NCI-H774 (cell line): Measurements from ENCODE around the gene IL17REL.
A peak's percentile ranks its signal among the peaks of the same experiment; 100 is the strongest.

ENCODE experiments used
- DNase-seq: peaks from one replicate; lab custom pipeline; 2025; lab: John Stamatoyannopoulos, UW

Gene IL17REL

DNA sequence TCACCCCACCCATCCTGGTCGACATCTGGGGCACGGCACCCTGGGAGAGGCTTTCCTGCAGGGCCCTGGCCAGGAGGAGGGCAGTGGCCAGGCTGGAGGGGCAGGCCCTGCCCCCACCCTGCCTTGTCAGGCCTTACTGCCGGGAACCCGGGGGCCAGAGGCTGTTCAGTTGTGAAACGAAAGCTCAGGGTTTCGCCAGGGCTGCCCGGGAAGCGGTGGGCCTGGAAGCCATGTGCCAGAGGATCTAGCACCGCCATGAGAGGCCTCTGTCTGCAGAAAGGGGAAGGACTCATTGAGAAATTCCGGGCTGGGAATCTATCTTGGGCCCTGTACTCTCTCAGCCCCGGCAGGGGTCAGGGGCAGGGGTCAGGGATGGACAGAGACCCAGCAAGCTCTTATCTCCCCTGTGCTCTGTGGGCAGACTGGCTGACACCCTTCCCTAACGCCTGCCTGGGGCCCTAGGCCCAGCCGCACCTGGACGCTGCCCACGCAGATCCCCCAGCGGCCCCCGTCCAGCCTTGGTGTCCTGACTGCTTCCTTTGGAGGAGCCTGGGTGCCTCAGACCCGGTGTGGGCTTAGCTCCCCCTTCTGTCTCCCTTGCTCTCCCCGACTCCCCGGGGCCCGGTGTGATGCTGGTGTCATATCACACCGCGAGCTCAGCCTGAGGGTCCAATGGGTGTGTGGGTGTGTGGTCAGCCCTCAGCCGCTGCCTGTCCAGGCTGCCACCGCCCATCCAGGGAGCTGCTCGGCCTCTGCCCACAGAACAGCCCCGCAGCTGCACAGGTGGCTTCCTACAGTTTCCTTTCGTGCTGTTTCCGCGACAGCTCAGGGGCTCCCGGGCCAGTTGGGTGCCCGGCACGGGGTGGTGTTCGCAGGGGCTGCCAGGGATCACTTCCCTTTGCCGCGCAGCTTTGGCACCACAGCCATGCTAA lies 45.5 kb downstream of the IL17REL start:
- DNase-seq = no peak

DNA sequence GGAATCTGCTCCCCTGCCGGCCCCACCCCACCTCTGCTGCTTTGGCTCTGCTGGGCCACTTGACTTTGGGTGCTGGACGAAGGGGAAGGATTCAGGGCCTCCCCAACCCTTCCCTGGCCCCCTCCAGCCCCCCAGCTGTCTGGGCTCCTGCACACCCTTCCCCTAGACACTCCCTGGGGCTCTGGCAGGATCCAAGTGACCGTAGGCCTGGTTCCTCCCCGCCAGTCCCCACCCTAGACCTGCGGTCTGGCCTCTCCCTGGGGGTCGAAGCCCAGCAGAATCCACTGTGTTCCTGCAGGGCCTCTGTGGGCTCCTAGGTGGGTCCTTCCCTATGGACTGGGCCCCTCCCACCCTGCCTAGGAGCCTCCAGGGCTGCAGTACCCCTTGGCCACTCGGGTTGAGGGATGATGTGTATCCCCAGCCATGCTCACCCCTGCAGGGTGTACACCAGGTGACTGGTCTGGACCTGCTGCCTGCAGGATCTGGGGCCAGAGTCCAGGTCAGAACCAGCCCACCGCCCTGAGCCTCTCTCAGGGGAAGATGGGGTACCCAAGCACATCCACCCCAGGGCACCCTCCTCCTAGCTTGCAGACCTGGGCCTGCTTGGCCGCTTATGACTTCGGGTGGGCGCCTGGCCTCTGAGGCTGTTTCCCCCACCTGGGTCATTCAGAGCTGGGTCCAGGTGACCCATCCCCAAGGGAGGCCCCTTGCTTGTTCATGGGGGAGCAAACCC lies 46.4 kb downstream of the IL17REL start:
- DNase-seq = no peak

DNA sequence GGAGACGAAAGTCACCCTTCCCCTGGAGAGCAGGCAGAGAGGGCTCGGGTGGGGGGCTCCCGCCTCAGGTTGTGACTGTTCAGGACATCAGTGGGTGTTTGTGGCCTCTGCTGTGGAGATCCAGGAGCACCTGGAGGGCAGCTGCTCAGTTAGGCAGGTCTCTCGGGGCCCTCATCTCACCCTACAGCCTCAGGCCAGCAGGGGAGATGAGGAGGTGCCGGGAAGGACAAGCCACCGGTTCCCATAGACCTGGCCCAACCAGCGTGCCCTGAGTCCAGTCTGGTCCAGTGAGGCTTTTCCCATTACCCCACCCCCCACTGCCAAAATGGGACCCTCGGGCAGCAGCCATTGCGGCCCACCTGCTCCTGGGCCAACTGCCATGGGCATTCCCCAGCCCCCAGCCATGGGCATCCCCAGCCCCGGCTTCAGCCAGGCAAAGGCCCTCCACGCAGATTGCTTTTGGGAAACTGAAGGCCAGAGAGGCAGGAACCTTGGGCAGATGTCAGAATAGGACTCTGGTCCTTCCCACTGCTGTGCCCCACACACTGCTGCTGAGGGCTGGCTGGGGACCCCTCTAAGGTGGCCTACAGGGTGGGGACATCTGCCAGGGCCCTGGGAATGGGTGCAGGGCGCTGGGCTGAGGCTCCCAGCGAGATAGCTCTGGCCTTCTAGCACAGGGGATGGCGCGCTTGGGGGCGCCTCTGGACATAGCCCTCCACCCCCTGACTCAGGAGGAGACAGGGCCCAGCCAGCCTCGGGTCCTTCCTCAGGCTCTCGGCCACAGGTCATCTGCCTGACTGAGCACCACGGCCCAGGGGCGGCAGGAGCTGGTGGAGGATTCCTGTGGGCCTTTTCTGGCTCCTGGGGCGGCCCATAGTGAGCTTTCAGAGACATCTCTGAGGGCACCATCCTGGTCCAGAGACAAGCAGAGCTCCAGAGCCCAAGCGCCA lies 47.2 kb downstream of the IL17REL start:
- no peak for DNase-seq

DNA sequence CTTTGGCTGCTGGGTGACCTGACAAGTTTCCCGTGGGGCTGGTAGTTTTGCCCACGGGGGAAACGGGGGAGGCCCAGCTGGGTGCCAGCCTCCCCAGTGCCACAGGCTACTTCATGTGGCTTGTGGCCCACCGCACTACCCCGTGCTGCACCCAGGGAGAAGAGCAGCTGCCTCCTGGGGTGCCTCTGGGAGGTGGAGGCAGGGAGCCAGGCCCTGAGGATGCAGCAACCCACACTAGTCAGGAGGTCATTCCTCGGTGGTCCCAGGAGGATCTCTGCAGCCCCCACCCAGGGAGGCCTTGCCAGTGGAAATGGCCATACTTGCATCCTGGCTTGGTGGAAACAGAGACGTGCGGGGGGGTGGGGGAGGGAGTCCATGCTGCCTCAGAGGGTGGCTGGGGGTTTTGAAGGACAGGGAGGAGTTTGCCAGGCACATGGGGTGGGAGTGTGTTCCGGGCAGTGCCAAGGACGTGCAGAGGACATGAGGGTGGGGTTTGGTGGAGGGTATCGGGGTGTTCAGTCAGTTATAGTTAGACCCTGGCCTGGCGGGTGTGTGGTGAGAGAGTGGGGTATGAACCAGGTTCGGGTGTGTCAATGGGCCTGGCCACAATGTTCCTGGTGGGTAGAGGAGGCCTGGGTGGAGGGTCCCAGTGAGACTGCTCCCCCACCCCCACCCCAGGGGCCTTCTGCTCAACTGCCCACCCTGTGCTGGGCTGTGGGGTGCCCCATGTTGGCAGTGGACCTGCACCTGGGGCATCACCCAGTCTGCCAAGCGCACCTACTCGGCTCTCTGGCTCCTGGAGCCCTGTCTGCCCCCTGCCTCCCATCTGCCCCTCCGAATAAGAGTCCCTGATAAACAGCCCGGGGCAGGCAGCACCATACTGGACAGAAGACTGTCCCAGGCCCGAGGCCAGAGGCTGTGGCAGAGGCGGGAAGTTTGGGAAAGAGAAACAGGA lies 48.2 kb downstream of the IL17REL start:
- DNase-seq = no peak

DNA sequence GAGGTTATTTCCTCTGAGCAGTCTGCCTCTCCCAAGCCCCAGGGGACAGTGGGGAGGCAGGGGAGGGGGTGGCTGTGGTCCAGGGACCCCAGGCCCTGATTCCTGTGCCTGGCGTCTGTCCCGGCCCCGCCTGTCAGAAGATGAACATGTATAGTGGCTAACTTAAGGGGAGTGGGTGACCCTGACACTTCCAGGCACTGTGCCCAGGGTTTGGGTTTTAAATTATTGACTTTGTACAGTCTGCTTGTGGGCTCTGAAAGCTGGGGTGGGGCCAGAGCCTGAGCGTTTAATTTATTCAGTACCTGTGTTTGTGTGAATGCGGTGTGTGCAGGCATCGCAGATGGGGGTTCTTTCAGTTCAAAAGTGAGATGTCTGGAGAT lies 48.9 kb downstream of the IL17REL start:
- no peak for DNase-seq

DNA sequence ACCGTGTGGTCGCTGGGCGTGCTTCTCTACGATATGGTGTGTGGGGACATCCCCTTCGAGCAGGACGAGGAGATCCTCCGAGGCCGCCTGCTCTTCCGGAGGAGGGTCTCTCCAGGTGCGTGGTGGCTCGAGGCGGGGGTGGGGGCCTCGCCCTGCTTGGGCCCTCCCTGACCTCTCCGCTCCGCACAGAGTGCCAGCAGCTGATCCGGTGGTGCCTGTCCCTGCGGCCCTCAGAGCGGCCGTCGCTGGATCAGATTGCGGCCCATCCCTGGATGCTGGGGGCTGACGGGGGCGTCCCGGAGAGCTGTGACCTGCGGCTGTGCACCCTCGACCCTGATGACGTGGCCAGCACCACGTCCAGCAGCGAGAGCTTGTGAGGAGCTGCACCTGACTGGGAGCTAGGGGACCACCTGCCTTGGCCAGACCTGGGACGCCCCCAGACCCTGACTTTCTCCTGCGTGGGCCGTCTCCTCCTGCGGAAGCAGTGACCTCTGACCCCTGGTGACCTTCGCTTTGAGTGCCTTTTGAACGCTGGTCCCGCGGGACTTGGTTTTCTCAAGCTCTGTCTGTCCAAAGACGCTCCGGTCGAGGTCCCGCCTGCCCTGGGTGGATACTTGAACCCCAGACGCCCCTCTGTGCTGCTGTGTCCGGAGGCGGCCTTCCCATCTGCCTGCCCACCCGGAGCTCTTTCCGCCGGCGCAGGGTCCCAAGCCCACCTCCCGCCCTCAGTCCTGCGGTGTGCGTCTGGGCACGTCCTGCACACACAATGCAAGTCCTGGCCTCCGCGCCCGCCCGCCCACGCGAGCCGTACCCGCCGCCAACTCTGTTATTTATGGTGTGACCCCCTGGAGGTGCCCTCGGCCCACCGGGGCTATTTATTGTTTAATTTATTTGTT lies 49.6 kb downstream of the IL17REL start:
- no peak for DNase-seq

DNA sequence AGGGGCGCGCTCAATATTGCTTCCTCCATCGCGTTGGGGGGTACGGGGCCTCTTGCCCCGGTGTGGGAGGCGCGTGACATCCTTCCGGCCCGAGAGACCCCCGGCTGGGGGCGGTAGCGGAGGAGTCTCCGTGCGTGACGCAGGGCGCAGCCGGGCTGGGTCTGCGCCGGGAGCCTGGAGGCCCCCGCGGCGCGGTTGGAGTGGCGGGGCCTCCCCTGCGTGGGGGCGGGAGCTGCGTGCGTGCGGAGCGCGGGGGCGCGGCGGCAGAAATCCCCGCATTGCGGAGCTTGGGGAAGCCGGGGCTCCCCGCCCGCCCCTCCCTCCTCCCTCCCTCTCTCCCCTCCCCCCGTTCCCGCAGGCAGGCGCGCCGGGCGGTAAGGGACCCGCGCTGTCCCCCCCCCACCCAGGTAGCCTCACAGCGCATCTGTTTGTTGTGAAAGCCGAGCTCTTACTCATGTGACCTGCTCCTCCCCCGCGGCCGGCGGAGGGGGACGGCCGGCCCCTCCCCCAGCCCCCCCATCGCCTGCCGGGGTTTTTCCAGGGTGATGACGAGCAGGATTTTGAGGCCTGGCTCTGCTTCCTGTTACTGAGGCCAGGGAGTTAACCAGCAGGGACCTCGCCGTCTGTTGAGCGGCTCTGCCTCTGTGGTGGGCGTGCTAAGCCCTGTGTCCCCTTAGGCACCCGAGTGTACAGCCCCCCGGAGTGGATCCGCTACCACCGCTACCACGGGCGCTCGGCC lies 50.4 kb downstream of the IL17REL start:
- peak; percentile 45 for DNase-seq

DNA sequence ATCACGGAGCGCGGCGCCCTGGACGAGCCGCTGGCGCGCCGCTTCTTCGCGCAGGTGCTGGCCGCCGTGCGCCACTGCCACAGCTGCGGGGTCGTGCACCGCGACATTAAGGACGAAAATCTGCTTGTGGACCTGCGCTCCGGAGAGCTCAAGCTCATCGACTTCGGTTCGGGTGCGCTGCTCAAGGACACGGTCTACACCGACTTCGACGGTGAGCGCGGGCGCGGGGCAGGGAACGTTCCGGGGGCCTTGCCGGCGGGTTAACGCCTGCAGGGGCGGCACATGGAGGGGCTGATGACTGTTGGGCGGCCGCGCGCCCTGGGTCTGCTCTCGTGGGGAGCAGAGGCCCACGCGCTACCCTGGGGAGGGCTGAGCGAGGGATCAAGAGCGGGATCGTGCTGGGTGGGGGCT lies 51.0 kb downstream of the IL17REL start:
- no peak for DNase-seq

DNA sequence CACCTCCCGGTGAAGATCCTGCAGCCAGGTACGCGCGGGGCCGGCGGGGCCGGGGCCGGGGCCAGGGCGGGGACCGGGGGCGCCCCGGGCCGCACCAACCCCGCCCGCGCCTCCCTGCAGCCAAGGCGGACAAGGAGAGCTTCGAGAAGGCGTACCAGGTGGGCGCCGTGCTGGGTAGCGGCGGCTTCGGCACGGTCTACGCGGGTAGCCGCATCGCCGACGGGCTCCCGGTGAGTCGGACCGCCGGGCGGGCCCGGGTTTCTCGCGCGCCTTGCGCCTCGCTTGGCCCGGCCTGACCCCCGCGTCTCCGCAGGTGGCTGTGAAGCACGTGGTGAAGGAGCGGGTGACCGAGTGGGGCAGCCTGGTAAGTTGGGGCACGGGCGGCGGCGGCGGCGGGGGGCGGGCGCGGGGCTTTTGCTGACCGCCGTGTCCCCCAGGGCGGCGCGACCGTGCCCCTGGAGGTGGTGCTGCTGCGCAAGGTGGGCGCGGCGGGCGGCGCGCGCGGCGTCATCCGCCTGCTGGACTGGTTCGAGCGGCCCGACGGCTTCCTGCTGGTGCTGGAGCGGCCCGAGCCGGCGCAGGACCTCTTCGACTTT lies 51.5 kb downstream of the IL17REL start:
- DNase-seq = no peak

DNA sequence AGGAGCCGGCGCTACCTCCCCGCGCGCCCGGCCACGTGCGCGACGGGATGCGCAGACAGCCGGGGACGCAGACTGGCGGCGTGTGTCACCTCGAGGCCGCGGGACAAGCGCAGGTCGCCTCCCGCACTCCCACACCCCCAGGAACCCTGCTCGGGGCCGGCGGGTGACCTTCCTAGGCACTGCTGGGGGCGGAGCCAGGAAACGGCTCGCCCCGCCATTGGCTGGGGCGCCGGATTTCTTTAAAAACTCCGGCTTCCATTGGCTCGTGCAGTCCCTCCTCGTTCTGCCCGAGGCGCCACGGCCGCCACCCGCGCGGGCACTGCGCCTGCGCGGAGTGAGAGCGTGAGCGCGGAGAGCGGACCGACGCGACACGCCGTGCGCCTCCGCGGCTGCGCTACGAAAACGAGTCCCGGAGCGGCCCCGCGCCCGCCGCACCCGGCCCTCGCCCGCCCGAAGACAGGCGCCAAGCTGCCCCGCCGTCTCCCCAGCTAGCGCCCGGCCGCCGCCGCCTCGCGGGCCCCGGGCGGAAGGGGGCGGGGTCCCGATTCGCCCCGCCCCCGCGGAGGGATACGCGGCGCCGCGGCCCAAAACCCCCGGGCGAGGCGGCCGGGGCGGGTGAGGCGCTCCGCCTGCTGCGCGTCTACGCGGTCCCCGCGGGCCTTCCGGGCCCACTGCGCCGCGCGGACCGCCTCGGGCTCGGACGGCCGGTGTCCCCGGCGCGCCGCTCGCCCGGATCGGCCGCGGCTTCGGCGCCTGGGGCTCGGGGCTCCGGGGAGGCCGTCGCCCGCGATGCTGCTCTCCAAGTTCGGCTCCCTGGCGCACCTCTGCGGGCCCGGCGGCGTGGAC lies 52.2 kb downstream of the IL17REL start, which contains the start of gene PIM3:
PIM3 (plus strand) TSS at position 614 of the 846 bp plus-strand sequence; CDS start at position 790, 176 bp downstream.
- peak; percentile 90 for DNase-seq

DNA sequence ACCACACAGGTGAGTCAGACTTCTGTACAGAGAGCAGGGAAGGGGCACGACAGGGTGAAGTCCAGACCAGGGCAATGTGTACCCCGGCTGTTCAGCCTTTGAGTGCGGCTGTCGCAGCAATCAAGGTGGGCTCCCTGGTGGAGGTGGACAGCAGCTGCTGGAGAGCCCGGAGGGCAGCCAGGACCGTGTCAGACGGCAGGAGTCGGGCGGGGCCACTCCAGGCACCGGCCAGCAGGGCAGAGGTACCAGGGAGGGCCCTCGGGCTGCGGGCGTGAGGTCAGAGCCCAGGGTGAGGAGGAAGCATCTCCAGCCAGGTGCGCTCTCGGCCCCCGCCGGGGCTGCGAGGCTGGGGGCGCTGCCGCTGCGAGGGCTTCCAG lies 52.8 kb downstream of the IL17REL start:
- no peak for DNase-seq

DNA sequence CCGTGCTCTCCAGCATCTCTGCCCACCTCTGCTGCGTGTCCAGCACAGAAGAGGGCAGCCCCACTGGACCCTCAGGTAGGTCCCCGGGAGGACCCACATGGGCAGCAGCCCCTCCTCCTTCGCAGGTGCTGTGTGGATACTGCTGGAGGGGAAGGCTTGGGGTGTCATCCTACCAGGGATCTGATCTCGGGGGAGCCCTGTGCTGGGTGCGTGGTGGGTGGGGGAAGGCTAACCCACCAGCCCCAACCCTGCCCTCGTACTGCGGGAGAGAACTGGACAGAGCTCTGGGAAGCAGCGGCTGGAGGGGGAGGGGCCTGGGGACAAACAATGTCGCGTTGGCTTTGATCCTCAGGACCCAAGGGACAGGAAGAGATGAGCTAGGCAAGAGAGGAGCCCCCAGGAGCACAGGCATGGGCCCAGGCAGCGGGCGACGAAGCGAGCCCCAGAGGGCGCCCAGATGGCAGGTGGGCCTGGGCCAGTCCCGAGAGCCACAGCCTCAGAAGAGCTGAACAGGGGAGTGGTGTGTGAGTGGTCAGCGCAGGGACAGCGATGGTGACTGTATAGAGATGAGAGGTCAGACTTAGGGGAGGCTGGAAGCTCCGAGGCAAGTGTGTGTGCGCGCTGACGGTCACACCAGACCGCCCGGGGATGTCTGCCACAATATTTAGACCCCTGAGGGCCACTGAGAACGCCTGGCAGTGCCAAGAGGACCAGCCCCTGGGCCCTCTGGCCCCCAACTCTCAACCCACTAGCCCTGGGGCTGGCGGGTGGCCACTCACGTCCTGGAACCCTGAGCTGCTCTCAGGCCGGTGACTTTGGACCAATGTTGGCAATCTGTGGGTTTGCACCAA lies 53.4 kb downstream of the IL17REL start:
- DNase-seq = no peak

DNA sequence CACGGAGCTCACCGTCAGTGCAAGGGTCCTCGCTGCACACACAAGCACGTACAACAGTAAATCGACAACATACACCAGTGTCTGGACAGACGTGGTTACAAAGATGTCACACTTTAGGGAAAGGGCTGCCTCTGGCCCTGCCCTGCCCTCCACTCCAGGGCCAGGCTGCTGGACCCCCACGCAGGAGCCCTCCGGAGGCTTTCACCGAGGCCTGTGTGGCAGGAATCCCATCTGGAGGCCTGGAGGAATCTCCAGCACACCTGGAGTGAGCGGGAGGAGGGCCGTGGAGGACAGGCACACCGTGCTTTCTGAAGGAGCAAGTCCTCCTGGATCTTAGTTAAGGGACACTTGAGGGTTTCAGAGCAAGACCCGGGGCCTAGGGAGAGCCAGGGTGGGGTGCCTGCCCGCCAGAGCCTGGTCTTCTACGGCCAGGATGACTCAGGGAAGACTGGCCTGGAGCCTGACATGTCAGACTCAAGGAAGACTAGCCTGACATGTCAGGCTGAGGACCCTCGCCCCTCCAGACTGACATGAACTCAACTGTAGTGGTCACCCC lies 54.1 kb downstream of the IL17REL start:
- no peak for DNase-seq

DNA sequence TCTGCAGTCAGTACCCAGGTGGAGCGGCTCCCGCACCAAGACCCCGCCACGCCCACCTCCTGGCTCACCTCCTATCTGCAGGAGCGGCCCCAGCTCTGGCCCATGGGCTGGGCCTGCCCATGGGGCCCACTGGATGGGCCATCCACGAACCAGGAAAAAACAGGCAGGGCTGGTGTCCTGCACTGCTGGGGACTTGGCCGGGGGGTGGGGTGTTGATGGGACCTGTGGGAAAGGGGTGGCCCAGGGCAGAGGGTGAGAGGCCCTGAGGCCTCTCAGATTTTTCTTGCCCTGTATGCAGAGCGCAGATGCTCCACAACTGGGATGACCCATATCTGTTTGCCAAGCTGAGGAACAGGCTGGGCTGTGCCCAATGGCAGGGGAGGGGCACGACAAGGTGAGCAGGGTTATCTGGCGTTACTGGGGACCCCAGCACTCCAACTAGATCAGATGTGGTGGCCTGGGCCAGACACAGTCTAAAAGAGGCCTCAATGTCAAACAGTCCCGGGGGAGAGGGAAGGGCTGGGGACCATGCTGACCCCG lies 54.7 kb downstream of the IL17REL start:
- DNase-seq = no peak

DNA sequence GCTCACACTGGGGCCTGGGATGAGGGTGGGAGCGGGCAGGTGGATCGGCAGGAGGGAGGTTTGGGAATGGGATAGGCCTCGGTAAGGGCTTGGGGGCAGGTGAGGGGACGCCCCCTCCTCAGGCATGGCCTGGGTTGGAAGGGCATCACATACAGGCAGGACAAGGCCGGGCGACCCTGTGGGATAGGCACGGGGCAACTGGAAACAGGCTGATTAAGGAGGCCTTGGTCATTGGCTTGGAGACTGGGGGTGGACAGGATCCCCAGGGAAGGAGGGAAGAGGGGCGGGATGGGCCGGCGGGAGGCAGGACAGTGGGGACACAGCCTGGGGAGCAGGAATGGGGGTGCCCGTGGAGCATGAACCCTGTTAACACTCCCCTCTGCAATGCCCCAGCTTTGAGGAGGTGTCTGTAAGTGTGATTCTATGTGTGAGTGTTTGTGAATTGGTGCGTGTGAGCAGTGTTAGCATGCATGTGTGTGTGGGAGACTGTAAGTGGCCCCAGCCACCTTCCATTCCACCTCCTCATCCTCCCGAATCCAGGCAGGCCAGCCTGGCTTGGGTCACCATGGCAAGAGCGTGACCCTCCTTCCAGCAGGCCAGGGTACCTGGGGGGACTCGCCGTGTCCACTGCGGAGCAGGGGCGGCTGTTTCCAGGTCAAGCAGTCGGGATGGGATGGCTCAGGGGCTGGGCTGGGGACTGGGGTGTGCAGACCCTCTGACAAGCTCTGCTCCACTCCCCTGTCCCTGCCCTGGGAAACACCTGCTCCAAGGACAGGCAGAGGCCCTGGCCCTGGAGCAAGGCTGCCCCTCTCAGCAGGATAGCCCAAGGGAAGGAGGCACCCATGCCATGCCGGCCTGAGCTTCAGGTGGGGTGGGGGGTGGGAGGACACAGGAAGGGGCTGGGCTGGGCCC lies 55.4 kb downstream of the IL17REL start:
- DNase-seq = no peak
